Measurements from ENCODE around the gene TNFSF8.

DNA sequence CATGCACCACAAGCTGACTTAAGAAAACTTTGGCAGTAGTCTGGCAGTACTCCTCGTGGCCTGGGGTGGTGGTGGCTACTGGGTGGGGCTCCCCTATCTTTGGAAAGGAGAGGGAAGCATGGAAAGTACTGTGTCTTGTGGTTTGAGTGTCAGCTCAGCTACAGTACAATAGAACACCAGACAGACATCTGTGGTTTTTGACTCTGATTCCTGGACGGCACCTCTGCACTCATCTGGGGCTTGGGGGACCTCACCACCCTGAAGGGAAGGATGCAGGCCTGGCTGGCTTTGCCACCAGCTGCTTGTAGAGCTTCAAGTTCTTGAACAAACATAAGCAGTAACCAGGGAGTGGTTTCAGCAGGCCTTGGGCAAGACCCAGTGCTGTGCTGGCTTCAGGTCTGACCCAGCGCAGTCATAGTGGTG lies 40.6 kb downstream of the TNFSF8 start:
- TF ChIP-seq, protein P1, sequence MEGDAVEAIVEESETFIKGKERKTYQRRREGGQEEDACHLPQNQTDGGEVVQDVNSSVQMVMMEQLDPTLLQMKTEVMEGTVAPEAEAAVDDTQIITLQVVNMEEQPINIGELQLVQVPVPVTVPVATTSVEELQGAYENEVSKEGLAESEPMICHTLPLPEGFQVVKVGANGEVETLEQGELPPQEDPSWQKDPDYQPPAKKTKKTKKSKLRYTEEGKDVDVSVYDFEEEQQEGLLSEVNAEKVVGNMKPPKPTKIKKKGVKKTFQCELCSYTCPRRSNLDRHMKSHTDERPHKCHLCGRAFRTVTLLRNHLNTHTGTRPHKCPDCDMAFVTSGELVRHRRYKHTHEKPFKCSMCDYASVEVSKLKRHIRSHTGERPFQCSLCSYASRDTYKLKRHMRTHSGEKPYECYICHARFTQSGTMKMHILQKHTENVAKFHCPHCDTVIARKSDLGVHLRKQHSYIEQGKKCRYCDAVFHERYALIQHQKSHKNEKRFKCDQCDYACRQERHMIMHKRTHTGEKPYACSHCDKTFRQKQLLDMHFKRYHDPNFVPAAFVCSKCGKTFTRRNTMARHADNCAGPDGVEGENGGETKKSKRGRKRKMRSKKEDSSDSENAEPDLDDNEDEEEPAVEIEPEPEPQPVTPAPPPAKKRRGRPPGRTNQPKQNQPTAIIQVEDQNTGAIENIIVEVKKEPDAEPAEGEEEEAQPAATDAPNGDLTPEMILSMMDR (IDR thresholded peaks at IDR 0.05; ENCODE audit: extremely low read depth in 1 of 2, insufficient read depth in 1 of 2, low read depth in 1 of 2, low read length in 2 of 2) = no peak
- TF ChIP-seq POLR2A (IDR thresholded peaks at IDR 0.05; ENCODE audit: low read depth, low read length) = no peak
- no peak for TF ChIP-seq POLR2AphosphoS5 (IDR thresholded peaks at IDR 0.05; ENCODE audit: insufficient read depth, low read depth, low read length)
- no peak for TF ChIP-seq EZH2 (IDR thresholded peaks at IDR 0.05; ENCODE audit: borderline replicate concordance, low read depth, low read length, severe bottlenecking)
- no peak for TF ChIP-seq JUN (IDR thresholded peaks at IDR 0.05; ENCODE audit: borderline replicate concordance, insufficient read depth, insufficient read length, low read depth)
- TF ChIP-seq, protein P2, sequence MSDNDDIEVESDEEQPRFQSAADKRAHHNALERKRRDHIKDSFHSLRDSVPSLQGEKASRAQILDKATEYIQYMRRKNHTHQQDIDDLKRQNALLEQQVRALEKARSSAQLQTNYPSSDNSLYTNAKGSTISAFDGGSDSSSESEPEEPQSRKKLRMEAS (IDR thresholded peaks at IDR 0.05; ENCODE audit: insufficient read depth, insufficient read length) = no peak
- no peak for TF ChIP-seq MYC (IDR thresholded peaks at IDR 0.05; ENCODE audit: low read depth, low read length)
- no peak for TF ChIP-seq FOS (IDR thresholded peaks at IDR 0.05; ENCODE audit: borderline replicate concordance, insufficient read depth, low read length)
- TF ChIP-seq GATA2 (IDR thresholded peaks at IDR 0.05; ENCODE audit: insufficient read depth, insufficient read length, low read depth, low read length) = no peak
